Measurements from ENCODE around the gene DRC1.

Gene DRC1

GRCh38 chr2:26473796-26474195 is 72.1 kb downstream of the DRC1 start:
- FAIRE-seq (no peak), DNase-seq (ENCODE audit: insufficient read length, low spot score) (no peak)
- TF ChIP-seq, protein P1, sequence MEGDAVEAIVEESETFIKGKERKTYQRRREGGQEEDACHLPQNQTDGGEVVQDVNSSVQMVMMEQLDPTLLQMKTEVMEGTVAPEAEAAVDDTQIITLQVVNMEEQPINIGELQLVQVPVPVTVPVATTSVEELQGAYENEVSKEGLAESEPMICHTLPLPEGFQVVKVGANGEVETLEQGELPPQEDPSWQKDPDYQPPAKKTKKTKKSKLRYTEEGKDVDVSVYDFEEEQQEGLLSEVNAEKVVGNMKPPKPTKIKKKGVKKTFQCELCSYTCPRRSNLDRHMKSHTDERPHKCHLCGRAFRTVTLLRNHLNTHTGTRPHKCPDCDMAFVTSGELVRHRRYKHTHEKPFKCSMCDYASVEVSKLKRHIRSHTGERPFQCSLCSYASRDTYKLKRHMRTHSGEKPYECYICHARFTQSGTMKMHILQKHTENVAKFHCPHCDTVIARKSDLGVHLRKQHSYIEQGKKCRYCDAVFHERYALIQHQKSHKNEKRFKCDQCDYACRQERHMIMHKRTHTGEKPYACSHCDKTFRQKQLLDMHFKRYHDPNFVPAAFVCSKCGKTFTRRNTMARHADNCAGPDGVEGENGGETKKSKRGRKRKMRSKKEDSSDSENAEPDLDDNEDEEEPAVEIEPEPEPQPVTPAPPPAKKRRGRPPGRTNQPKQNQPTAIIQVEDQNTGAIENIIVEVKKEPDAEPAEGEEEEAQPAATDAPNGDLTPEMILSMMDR (IDR thresholded peaks at IDR 0.05; ENCODE audit: insufficient read depth, missing control alignments), result no peak

DNA sequence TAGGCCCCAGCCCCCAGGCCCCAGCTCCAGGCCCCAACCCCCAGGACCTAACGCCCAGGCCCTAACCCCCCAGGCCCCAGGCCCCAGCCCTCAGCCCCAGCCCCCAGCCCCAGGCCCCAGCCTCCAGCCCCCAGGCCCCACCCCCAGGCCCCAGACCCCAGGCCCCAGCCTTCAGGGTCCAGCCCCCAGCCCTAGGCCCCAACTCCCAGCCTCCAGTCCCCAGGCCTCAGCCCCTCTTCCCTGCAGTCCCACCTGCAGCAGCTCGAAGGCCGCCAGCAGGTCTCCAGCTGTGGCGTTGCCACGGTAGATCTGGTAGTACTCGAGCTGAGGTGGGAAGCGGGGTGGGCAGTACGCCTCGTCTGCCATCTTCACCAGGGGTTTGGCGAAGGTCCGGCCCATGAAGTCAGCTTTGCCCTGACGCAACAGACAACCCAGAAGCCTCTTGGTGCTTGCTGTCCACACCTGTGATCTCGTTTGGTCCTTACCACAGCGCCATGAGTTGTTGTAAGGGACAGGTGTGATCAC is 72.6 kb downstream of the DRC1 start:
- TF ChIP-seq, protein P1 (IDR thresholded peaks at IDR 0.05; ENCODE audit: insufficient read depth, missing control alignments), result no peak
- DNase-seq (ENCODE audit: insufficient read length, low spot score) (no peak), FAIRE-seq (no peak)

DNA sequence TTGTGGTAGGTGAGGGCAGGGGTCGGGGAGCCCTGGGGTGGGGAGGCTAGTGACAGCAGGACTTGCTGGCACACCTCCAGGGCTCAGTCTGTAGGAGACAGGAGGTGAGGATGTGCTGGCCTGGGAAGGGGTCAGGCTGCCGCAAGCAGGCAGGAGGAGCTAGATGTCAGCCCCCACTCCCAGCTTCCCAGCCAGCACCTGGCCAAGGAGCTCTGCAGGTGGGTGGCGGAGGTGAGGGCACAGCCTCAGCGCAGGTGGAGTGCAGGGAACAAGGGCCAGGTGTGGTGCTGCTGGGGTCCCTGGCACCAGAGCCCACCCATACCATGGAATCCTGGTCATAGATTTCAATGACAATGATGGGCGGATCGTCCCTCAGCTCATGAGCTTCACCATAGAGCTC is 73.3 kb downstream of the DRC1 start:
- TF ChIP-seq, protein P1 (IDR thresholded peaks at IDR 0.05; ENCODE audit: insufficient read depth, missing control alignments), result no peak
- no peak for FAIRE-seq
- DNase-seq (ENCODE audit: insufficient read length, low spot score), result no peak

DNA sequence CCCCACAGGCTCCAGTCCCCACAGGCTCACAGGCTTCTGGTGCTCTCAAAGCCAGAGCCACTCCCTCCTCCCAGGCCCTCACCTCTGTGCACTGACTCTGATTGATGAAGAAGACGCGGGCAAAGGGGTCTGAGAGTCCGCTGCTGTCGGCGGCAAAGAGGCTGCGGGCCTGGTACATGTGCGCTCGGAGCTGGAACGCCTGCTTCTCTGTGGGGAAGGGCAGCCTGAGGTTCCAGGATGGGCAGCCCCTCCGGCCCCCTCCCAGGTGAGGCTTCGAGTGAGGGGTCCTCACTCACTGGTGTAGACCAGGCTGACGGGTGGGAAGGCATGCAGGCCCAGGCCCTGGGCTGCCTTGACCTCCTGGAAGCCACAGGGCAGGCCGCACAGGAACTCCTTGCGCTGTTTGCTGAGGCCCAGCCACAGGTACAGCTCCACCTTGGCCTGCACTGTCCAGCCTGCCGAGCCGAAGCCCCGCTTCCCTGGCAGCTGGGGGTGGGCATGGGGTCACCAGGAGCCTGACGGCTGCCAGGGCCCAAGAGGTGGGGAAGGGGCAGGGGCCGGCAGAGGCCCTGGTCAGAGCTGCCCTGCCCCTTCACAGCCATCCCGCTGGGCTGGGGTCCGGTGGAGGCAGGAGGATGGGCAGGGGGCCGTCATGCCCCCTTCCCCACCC is 74.2 kb downstream of the DRC1 start:
- no peak for FAIRE-seq
- TF ChIP-seq, protein P1 (IDR thresholded peaks at IDR 0.05; ENCODE audit: insufficient read depth, missing control alignments), result no peak

GRCh38 chr2:26477126-26477910 is 75.6 kb downstream of the DRC1 start:
- no peak for FAIRE-seq
- no peak for DNase-seq (ENCODE audit: insufficient read length, low spot score)

More for the DNA sequence above, 74.2 kb downstream of the DRC1 start:
- no peak for DNase-seq (ENCODE audit: insufficient read length, low spot score)

GRCh38 chr2:26477911-26478253 is 76.2 kb downstream of the DRC1 start, which contains the start of gene OTOF:
Gene OTOF (minus strand): TSS chr2:26478124.
- no peak for DNase-seq (ENCODE audit: insufficient read length, low spot score)
- no peak for FAIRE-seq
- TF ChIP-seq, protein P1 (IDR thresholded peaks at IDR 0.05; ENCODE audit: insufficient read depth, missing control alignments), result no peak

More at GRCh38 chr2:26477126-26477910, 75.6 kb downstream of the DRC1 start:
- TF ChIP-seq, protein P1 (IDR thresholded peaks at IDR 0.05; ENCODE audit: insufficient read depth, missing control alignments), result no peak

All from D721Med (cell line).